Measurements from ENCODE around the gene SERINC2.

The SERINC2 gene

DNA sequence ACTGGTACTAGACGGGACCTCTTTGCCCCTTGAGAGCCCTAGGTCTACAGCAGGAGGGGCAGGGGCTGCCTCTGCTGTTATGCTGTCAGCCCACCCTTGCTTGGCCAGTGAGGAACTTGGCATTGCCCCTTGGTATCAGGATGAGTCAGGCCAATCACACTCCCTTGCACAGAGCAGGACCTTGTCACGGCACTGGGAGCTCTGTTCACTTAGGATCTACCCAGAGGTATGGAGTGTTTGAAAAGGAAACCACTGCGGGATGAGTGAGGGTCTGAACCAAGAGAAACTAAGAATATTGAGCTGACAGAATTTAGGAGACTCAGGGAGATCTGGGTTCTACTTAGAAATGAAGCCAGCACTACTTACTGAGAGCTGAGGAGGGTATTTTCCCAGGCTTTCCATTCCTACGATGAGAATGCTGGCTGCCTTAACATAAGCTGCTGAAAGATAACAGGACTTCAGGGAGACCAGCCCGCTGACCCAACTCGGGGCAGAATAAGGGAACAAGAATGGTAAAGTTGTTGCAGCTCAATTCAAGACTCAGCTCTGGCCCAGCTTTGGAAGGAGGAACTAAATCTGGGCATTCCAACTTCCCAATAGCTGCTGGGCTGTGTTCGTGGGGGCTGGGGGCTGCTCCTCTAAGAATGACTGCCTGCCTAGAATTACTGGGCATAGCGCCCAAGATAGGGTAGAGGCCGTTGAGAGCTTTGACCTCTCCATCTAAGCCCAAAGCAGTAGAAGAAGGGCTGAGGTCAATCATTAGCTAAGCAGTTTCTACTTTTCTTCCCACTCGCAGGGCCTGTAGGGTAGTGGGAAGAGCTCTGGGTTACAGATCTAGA is 41.7 kb upstream of the SERINC2 start:
- TF ChIP-seq, protein P1, sequence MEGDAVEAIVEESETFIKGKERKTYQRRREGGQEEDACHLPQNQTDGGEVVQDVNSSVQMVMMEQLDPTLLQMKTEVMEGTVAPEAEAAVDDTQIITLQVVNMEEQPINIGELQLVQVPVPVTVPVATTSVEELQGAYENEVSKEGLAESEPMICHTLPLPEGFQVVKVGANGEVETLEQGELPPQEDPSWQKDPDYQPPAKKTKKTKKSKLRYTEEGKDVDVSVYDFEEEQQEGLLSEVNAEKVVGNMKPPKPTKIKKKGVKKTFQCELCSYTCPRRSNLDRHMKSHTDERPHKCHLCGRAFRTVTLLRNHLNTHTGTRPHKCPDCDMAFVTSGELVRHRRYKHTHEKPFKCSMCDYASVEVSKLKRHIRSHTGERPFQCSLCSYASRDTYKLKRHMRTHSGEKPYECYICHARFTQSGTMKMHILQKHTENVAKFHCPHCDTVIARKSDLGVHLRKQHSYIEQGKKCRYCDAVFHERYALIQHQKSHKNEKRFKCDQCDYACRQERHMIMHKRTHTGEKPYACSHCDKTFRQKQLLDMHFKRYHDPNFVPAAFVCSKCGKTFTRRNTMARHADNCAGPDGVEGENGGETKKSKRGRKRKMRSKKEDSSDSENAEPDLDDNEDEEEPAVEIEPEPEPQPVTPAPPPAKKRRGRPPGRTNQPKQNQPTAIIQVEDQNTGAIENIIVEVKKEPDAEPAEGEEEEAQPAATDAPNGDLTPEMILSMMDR (IDR thresholded peaks at IDR 0.05): no peak
- DNase-seq (ENCODE audit: low spot score): no peak
- peak overlapping the region; percentile 89 to 96 for H3K27ac ChIP-seq

DNA sequence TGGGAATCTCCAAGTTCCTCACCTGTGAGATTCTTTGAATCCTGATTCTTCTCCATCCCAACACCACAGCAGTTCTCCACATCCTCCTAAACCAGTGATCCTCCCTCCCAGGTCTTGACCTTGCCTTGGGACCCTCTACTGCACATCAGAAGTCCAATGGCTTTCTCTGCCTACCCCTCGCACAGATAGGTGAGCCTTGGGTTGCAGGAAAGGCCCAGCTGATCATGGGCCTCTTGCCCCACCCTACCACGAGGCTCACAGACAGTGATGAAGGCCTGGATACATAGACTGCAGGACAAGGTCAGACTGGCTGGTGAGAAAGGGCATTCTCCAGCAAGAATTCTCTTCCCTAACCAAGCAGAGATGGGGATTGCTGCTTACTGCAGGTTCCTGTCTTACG is 41.0 kb upstream of the SERINC2 start:
- peak overlapping the region; percentile 89 to 96 for H3K27ac ChIP-seq
- no peak for DNase-seq (ENCODE audit: low spot score)

More for the DNA sequence above, 41.7 kb upstream of the SERINC2 start:
- H3K4me3 ChIP-seq: peak overlapping the region; percentile 74

DNA sequence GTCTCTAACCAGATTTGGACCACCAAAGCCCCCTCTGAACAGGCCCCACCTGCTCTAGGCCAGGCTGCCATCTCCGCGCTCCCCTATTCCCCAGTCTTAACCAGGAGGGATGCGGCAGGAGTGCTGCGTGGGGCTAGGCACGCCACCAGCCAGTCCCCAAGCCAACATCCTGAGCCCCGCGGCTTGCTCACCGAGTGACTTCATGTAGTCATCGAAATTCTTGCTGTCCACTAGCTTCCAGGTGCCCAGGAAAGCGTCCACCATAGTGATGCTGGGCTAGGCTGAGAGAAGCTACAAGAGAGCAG is 40.3 kb upstream of the SERINC2 start:
- no peak for DNase-seq (ENCODE audit: low spot score)
- TF ChIP-seq, protein P1 (IDR thresholded peaks at IDR 0.05): no peak
- H3K4me3 ChIP-seq: peak overlapping the region; percentile 74
- peak overlapping the region; percentile 89 to 96 for H3K27ac ChIP-seq

More for the DNA sequence above, 41.0 kb upstream of the SERINC2 start:
- TF ChIP-seq, protein P1 (IDR thresholded peaks at IDR 0.05): no peak
- peak overlapping the region; percentile 74 for H3K4me3 ChIP-seq

DNA sequence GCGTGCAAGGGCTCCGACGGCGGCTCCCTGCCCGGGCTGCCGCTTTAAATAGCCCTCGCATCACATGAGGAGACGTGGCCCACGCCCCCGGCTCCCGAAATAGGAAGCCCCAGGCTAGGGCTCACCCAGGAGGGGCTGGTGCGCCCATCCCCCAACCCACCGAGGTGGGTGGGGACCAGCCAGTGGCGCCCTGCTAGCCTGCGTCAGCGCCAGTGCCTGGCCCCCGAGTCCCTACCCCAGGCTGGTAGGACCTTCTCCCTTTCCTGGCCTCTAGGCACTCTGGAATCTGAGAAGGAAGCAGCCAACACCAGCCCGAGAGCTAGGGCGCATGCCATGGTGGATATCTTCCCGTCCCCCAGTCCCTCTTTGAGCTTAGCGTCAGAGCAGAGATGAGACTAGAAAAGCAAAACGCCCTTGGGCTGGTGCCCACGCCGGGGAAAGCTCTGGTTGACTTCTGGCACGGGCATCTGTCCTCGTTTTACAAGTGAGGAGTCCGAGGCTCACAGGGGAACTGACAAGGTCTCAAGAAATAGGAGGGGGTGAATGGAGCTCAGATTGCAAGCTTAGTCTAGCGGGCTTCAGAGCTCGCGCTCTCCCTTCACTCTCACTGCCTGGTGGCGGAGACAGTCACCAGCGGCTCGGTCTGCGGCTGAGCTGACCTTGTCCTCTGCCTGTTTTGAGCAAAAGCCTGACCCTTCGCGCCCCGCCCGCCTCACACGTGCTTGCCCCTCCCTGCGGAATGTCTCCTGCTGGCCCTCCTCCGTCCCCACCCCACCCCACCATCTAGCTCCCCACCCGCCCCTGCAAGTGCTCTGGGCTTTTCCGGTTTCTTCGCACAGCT is 39.7 kb upstream of the SERINC2 start, which contains the start of gene FABP3:
FABP3 (minus strand) TSS at position 21 of the 841 bp plus-strand sequence. CDS start 62 bp downstream, outside the sequence.
- TF ChIP-seq, protein P1 (IDR thresholded peaks at IDR 0.05): no peak
- peak within 1 kb of the TSS; percentile 89 to 96 for H3K27ac ChIP-seq
- DNase-seq (ENCODE audit: low spot score): peak; percentile 90
- peak within 1 kb of the TSS; percentile 74 for H3K4me3 ChIP-seq

DNA sequence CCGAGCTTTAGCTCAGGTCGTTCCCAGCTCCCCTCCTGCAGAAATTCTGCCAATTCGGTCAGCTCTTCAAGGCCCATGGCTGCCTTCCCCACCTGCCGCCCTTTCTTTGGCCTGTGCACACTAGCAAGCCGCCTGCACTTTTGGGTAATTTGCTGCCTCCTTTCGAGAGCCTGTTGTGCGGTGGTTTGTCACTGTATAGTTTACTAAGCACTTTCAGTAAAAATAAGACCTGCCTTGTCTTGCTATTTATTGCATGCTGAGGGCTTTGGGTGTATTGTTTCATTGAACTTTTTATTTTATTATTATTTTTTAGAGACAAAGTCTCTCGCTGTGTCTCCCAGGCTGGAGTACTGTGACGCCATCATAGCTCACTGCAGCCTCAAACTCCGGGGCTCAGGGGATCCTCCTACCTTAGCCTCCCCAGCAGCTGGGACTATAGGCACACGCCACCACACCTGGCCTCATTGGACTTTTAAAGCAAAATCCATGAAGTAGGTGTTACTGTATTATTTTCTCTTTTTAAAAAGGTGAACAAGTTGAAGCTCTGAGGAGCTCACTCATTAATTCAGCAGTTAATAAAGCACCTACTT is 39.0 kb upstream of the SERINC2 start:
- TF ChIP-seq, protein P1 (IDR thresholded peaks at IDR 0.05): no peak
- DNase-seq (ENCODE audit: low spot score): peak; percentile 49
- Histone ChIP-seq H3K27ac (peak overlapping the region; percentile 89 to 96), H3K4me3 (peak overlapping the region; percentile 74)

DNA sequence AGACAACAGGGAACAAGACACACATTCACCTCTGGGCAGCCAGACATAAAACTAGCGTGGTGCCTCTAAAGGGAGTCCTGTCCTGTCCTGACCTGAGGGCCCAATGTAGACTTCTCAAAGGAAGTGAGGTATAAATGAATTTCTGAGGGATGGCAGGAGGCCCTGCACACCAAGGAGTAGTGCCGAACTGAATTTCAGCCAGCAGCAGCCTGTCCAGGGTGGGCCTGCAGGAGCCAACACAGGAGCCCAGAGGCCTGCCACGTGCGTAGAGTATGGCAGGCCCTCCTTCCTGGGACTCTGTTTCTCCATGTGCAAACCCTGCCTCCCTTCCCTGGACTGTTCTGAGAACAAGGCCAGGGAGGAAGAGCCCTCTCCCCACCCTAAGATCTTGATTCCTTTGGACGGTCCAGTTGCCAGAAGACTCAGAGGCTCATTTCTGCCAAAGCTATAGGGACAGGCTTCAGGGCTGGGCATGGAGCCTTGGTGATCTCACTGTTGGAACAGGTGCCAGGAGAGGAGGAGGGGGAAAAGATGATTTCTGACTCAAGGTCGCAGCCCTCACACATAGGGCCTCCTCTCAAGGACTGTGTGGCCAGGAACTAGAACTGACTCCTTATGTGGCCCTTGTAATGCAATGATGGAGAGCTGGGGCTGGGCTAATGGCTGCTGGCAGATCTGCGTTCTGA is 38.4 kb upstream of the SERINC2 start:
- Histone ChIP-seq H3K27ac (peak overlapping the region; percentile 89 to 96), H3K4me3 (no peak overlapping the region)
- TF ChIP-seq, protein P1 (IDR thresholded peaks at IDR 0.05): no peak
- peak; percentile 75 for DNase-seq (ENCODE audit: low spot score)

Data from coronary artery (tissue), 2 donors.